Measurements from ENCODE around the gene GBGT1.

GRCh38 chr9:133153227-133154096 lies 10.3 kb downstream of the GBGT1 start:
- no peak for TF ChIP-seq POLR2A (IDR thresholded peaks at IDR 0.05)
- no peak for TF ChIP-seq CTCF (IDR thresholded peaks at IDR 0.05)
- TF ChIP-seq POLR2AphosphoS5 (IDR thresholded peaks at IDR 0.05), result no peak

Measured in gastroesophageal sphincter (tissue), 3 donors.